Thoracic aorta (tissue), 2 donors: ENCODE results near the gene CEP83. TPM values are rescaled to one million over a fixed set of nuclear protein-coding genes. Genes with fewer than 3 reads are reported as not detected.

Experiments used
- ATAC-seq: fragments of 150-250 bp; one replicate; pipeline ENCODE4 v1.8.0; 2017; ENCODE audit warnings: low read depth; ENCODE audit not compliant: insufficient number of reproducible peaks, low FRiP score
- DNase-seq: peaks from one replicate; pipeline ENCODE4 v3.0.0-alpha.2; 2020; ENCODE audit warnings: low spot score
- H3K27ac ChIP-seq, 2 donors: fragments of 200-600 bp; sonication (generic); 1 replicate in 1 of 2; 2 replicates in 1 of 2; pipeline ENCODE4 v1.5.1; 2016; ENCODE audit warnings: mild to moderate bottlenecking in 2 of 2, moderate library complexity in 2 of 2
- H3K27me3 ChIP-seq: fragments of 200-600 bp; sonication (generic); replicated peaks from 2 replicates; pipeline ENCODE4 v1.6.0; 2016; ENCODE audit warnings: mild to moderate bottlenecking; ENCODE audit not compliant: insufficient read depth
- H3K36me3 ChIP-seq: fragments of 200-600 bp; sonication (generic); one replicate; pipeline ENCODE4 v1.5.1; 2016
- H3K4me1 ChIP-seq, 2 donors: fragments of 200-600 bp; sonication (generic); 1 replicate in 1 of 2; 2 replicates in 1 of 2; pipeline versions ENCODE4 v1.5.1 to v1.6.0; 2016; ENCODE audit warnings: low read depth in 2 of 2, mild to moderate bottlenecking in 1 of 2; ENCODE audit not compliant: control insufficient read depth in 1 of 2
- H3K4me3 ChIP-seq: fragments of 200-600 bp; sonication (generic); 2 replicates; pipeline ENCODE4 v1.5.1; 2016; ENCODE audit warnings: mild to moderate bottlenecking
- H3K9me3 ChIP-seq: fragments of 200-600 bp; sonication (generic); 2 replicates; pipeline ENCODE4 v1.5.1; 2016
- total RNA-seq, 2 donors: library from RNA; depleted of rRNA; stranded (reverse); fragments of >200 nt; gene quantifications; one replicate each; pipeline versions ENCODE4 v1.1.0 to v1.2.3, GENCODE V29; 2016
- TF ChIP-seq, protein P1 (sequence below): fragments of 200-600 bp; sonication (generic); IDR thresholded peaks from one replicate; pipeline ENCODE4 v1.5.1; 2019; ENCODE audit warnings: antibody characterized with exemption

The CEP83 gene
- total RNA-seq, 2 donors from 2014 or later, result 17.2 to 35.6 TPM

DNA sequence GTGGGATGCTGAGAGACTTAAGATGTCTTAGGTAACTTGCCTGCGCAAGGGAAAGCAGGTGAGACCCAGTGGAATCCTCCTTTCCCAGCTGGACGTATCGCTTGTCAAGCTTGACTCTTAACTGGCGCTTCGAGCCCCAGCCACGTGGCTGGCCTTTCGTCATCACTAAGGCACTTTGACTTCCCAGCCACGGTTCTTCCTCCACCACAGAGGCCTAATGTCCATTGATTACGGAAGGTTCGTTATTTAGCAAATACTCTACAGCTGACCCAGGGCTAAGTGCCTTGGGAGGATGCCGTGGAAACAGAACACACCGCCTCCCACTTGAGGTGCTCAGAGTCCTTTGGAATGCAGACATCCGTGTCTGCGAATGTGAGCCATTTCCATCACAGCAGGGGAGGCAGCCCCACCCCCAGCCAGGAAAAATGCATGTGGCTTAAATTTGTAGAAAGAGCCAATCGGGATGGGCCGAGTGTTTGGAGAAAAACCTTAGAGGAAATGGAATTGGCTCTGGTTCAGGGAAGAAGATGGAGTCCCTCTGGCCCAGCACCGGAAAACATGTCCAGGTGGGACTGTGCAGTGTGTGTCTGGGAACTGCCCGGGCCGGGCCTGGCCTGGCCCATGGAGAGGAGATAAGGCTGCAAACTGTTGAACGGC, 195.6 kb downstream of the CEP83 start:
- Histone ChIP-seq H3K36me3 (no peaks in the 10 kb centered on the region), H3K4me3 (no peak overlapping the region), H3K9me3 (no peaks in the 10 kb centered on the region), H3K27ac (no peak overlapping the region), H3K4me1 (peaks cover 15 to 46% of the 10 kb centered on the region in 2 donors), H3K27me3 (no peaks in the 10 kb centered on the region)
- TF ChIP-seq, protein P1, sequence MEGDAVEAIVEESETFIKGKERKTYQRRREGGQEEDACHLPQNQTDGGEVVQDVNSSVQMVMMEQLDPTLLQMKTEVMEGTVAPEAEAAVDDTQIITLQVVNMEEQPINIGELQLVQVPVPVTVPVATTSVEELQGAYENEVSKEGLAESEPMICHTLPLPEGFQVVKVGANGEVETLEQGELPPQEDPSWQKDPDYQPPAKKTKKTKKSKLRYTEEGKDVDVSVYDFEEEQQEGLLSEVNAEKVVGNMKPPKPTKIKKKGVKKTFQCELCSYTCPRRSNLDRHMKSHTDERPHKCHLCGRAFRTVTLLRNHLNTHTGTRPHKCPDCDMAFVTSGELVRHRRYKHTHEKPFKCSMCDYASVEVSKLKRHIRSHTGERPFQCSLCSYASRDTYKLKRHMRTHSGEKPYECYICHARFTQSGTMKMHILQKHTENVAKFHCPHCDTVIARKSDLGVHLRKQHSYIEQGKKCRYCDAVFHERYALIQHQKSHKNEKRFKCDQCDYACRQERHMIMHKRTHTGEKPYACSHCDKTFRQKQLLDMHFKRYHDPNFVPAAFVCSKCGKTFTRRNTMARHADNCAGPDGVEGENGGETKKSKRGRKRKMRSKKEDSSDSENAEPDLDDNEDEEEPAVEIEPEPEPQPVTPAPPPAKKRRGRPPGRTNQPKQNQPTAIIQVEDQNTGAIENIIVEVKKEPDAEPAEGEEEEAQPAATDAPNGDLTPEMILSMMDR, result no peak
- DNase-seq (no peak), ATAC-seq (no peak)

DNA sequence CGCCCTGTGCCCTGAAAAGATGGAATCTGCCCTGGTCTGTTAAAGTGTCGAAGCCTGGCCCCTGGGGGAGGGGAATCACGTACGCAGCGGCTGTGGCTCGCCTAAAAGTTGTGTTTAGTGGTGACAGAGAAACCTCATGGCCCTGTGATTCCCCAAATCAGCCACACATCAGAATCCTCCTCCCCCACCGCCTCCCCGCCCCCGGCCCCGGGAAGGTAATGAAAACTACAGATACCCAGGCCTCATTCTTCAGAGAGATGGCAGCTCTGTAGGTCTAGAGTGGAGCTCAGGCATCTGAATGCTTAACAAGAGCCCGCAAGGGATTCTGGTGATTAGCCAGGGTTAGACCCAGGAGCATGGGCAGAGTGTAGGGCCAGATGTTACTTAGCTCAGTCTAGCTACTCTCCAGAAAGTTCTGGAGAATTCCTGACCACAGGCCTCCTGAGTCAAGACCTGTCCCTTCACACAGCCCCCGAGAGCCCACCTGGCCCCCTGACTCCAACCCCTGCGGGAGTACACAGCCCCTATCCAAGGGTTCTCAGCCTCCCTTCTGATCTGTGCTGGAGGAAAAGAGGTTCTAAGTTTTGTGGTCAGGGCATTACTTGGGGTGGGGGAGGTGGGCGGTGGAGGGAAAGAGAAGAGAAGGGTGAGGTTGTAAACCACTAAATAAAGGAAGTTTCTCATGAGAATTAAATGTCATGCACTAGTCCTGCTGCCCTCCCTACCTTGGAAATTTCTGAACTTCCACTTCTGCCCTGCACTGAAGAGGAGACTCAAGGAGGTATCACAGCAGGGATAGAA, 196.5 kb downstream of the CEP83 start:
- no peaks in the 10 kb centered on the region for H3K9me3 ChIP-seq
- no peaks in the 10 kb centered on the region for H3K36me3 ChIP-seq
- H3K4me3 ChIP-seq, result peak overlapping the region; percentile 76
- H3K4me1 ChIP-seq, result peaks cover 15 to 46% of the 10 kb centered on the region in 2 donors
- no peaks in the 10 kb centered on the region for H3K27me3 ChIP-seq
- ATAC-seq (no peak), DNase-seq (no peak)
- TF ChIP-seq, protein P1, result no peak
- H3K27ac ChIP-seq, result peak overlapping the region; percentile 68 to 73

DNA sequence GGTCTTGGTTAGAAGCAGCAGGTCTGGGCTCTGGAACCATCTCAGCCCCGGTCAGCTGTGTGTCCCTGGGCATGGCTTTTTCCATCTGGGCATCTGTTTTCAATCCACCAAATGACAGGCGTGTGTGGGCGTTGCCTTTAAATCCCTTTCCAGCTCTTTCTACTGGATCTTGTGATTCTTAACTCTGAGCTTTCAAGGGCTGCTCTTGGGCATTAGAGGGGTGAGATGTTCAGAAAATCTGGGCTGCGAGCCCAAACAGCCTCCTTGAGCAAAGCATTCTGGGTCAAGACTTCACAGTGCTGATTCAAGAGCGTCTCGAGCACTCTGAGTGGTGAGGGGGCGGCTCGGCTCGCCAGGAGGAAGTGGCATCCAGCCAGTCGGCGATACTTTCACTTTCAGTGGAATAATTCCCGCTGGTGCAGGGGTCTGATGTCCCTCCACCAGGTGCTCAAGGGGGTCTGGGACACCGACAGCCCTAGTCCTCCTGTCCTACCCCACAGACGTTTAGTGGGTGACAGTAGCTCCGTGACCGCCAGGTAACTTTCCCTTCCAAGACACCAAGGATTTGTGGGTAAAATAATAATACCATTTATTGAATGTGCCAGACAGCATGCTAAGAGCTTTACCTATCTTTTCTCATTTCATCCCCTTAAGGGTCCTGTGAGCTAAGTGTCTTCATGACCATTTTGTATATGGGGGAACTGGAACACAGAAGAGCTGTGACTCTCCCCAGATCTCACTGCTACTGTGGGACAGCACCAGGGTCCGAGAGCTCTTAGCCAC, 197.2 kb downstream of the CEP83 start:
- Histone ChIP-seq H3K27me3 (no peaks in the 10 kb centered on the region), H3K9me3 (no peaks in the 10 kb centered on the region), H3K36me3 (no peaks in the 10 kb centered on the region), H3K4me1 (peaks cover 15 to 41% of the 10 kb centered on the region in 2 donors), H3K27ac (peak overlapping the region; percentile 68 to 73), H3K4me3 (peak overlapping the region; percentile 76)
- TF ChIP-seq, protein P1, result no peak
- peak; percentile 94 for ATAC-seq
- peak; percentile 58 for DNase-seq

DNA sequence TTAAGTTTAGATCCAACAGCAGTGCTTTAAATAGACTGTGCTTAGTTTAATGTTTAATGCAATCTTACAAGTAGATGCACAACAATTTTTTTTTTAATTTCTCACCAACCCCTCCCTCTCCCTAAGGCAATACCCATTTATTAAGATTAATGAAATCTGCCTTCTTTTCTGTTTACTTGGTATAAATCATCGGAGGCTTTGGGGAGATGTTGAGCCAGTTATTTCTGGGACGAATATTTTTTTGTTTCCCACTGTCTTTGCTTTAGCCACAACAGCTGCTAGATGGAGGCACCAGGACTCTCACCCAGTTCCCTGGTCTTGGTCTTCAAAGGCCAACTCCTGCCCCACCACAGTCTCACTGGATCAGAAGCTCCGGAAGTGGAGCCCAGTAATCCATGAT, 197.9 kb downstream of the CEP83 start:
- peaks cover 13 to 35% of the 10 kb centered on the region in 2 donors for H3K4me1 ChIP-seq
- DNase-seq, result no peak
- peak overlapping the region; percentile 68 to 73 for H3K27ac ChIP-seq
- H3K4me3 ChIP-seq, result peak overlapping the region; percentile 76
- TF ChIP-seq, protein P1, result no peak
- no peak for ATAC-seq
- no peaks in the 10 kb centered on the region for H3K9me3 ChIP-seq
- no peaks in the 10 kb centered on the region for H3K36me3 ChIP-seq
- H3K27me3 ChIP-seq, result no peaks in the 10 kb centered on the region

DNA sequence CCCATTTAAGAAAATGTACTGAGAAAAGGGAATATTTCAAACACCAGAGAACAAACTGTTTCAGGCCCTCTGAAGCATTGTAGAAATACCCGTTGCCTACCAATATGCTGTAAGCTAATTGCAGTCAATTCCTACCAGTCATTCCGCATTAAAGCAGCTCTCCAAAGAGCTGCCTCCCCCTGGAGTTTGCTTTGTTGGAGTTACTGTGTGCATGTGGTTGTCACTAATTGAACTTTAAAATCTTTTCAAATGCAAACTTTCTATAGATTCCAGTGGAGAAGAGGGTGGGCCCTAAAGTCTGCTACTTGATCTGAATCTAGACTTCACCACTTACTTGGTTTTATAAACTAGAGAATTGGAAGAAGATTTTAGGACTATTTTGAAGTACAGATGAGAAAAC, 198.5 kb downstream of the CEP83 start:
- peaks cover 11 to 28% of the 10 kb centered on the region in 2 donors for H3K4me1 ChIP-seq
- H3K4me3 ChIP-seq, result no peak overlapping the region
- no peaks in the 10 kb centered on the region for H3K27me3 ChIP-seq
- H3K9me3 ChIP-seq, result no peaks in the 10 kb centered on the region
- TF ChIP-seq, protein P1, result no peak
- H3K27ac ChIP-seq, result no peak overlapping the region
- DNase-seq, result no peak
- H3K36me3 ChIP-seq, result no peaks in the 10 kb centered on the region
- no peak for ATAC-seq
